ENCODE results near the gene UBALD1.
A peak's percentile ranks its signal among the peaks of the same experiment; 100 is the strongest.
"Not testable (repeated sequence)": the region's sequence is repeated elsewhere in the genome, so short reads cannot be mapped to it uniquely, and the experiment has no call there.

UBALD1 gene

GRCh38 chr16:4654011-4654963 is 39.6 kb upstream of the UBALD1 start:
- in situ Hi-C loops (cut with HindIII; ENCODE audit: low pct_unique_long_range_greater_than_20kb, low sequenced_read_pairs): no loop called here
- TF ChIP-seq JUND (IDR thresholded peaks at IDR 0.05; ENCODE audit: low read depth): no peak
- no peak for DNase-seq (ENCODE audit: low read depth in 1 of 2, low spot score in 1 of 2)

- TF ChIP-seq JUND (IDR thresholded peaks at IDR 0.05; ENCODE audit: low read depth): no peak
- in situ Hi-C loops (cut with HindIII; ENCODE audit: low pct_unique_long_range_greater_than_20kb, low sequenced_read_pairs): no loop called here
- no peak for DNase-seq (ENCODE audit: low read depth in 1 of 2, low spot score in 1 of 2)
Observed at GRCh38 chr16:4652561-4652960, 37.9 kb upstream of the UBALD1 start.

- DNase-seq (ENCODE audit: low read depth in 1 of 2, low spot score in 1 of 2): no peak
- in situ Hi-C loops (cut with HindIII; ENCODE audit: low pct_unique_long_range_greater_than_20kb, low sequenced_read_pairs): no loop called here
- no peak for TF ChIP-seq JUND (IDR thresholded peaks at IDR 0.05; ENCODE audit: low read depth)
Observed at GRCh38 chr16:4651827-4652226, 37.1 kb upstream of the UBALD1 start.

- DNase-seq (ENCODE audit: low read depth in 1 of 2, low spot score in 1 of 2): peak; percentile 79 to 80
- in situ Hi-C loops (cut with HindIII; ENCODE audit: low pct_unique_long_range_greater_than_20kb, low sequenced_read_pairs): not testable (repeated sequence)
Observed at GRCh38 chr16:4650443-4651074, 35.9 kb upstream of the UBALD1 start.

GRCh38 chr16:4649744-4650442 is 35.2 kb upstream of the UBALD1 start:
- in situ Hi-C loops (cut with HindIII; ENCODE audit: low pct_unique_long_range_greater_than_20kb, low sequenced_read_pairs): no loop called here
- TF ChIP-seq JUND (IDR thresholded peaks at IDR 0.05; ENCODE audit: low read depth): no peak
- no peak for DNase-seq (ENCODE audit: low read depth in 1 of 2, low spot score in 1 of 2)

- DNase-seq (ENCODE audit: low read depth in 1 of 2, low spot score in 1 of 2): no peak
- TF ChIP-seq JUND (IDR thresholded peaks at IDR 0.05; ENCODE audit: low read depth): no peak
- in situ Hi-C loops (cut with HindIII; ENCODE audit: low pct_unique_long_range_greater_than_20kb, low sequenced_read_pairs): no loop called here
Observed at GRCh38 chr16:4648917-4649316, 34.2 kb upstream of the UBALD1 start.

GRCh38 chr16:4647644-4647980 is 32.9 kb upstream of the UBALD1 start:
- no peak for DNase-seq (ENCODE audit: low read depth in 1 of 2, low spot score in 1 of 2)
- TF ChIP-seq JUND (IDR thresholded peaks at IDR 0.05; ENCODE audit: low read depth): no peak
- in situ Hi-C loops (cut with HindIII; ENCODE audit: low pct_unique_long_range_greater_than_20kb, low sequenced_read_pairs): no loop called here

- TF ChIP-seq JUND (IDR thresholded peaks at IDR 0.05; ENCODE audit: low read depth): no peak
- in situ Hi-C loops (cut with HindIII; ENCODE audit: low pct_unique_long_range_greater_than_20kb, low sequenced_read_pairs): no loop called here
- DNase-seq (ENCODE audit: low read depth in 1 of 2, low spot score in 1 of 2): no peak
Observed at GRCh38 chr16:4646773-4647643, 32.3 kb upstream of the UBALD1 start.

GRCh38 chr16:4641895-4642294 is 27.2 kb upstream of the UBALD1 start:
- DNase-seq (ENCODE audit: low read depth in 1 of 2, low spot score in 1 of 2): no peak
- in situ Hi-C loops (cut with HindIII; ENCODE audit: low pct_unique_long_range_greater_than_20kb, low sequenced_read_pairs): no loop called here
- no peak for TF ChIP-seq JUND (IDR thresholded peaks at IDR 0.05; ENCODE audit: low read depth)

GRCh38 chr16:4641306-4641687 is 26.6 kb upstream of the UBALD1 start:
- TF ChIP-seq JUND (IDR thresholded peaks at IDR 0.05; ENCODE audit: low read depth): no peak
- in situ Hi-C loops (cut with HindIII; ENCODE audit: low pct_unique_long_range_greater_than_20kb, low sequenced_read_pairs): no loop called here
- DNase-seq (ENCODE audit: low read depth in 1 of 2, low spot score in 1 of 2): no peak

GRCh38 chr16:4640572-4641305 is 26.1 kb upstream of the UBALD1 start:
- no peak for TF ChIP-seq JUND (IDR thresholded peaks at IDR 0.05; ENCODE audit: low read depth)
- no peak for DNase-seq (ENCODE audit: low read depth in 1 of 2, low spot score in 1 of 2)
- in situ Hi-C loops (cut with HindIII; ENCODE audit: low pct_unique_long_range_greater_than_20kb, low sequenced_read_pairs): no loop called here
